HG03045 (cell line): Measurements from ENCODE around the gene VSIR.

ENCODE experiments used
- ATAC-seq: cut with Tn5 transposase; IDR thresholded peaks from one replicate; pipeline ENCODE4 v1.9.1; 2021; ENCODE audit warnings: mild to moderate bottlenecking, moderate library complexity; ENCODE audit not compliant: unreplicated experiment

The VSIR gene

DNA sequence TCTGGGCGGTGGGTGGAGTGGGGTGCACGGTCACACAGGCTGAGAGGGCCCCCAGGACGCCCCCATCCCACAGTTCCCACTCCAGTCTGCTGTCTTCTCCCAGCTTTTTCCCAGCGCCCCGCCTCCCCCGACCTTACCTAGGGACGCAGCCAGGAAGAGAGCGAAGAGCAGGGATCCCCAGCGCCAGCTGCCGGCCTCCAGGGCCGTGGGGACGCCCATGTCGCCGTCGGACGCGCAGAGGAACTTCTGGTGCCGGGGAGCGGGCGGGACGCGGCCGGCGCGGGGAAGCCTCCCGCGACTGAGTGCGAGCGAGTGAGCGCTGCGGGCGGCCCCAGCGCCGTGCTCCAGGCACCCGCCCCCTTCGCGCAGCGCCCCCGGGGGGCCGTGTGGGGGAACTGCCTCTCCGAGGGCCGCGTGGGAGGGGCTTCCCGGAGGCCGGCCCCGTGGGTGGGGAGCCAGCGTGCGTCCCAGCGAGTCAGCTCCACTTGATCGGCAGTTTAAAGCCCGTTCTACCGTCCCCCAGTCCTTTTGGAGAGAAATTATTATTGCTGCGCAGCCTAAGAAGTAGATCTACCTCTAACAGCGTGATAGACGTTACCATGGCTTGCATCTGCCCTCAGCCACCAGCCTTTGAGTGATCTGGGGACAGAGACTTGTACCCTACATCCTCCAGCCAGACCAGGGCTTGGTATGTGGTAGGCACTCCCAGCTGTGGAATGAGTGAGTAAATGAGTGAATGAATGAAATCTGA is at the start of gene VSIR:
Gene VSIR, minus strand, starts transcription at position 300 of the 751 bp plus-strand sequence. Its CDS starts 81 bp downstream, at position 219.
- peak; percentile 70 for ATAC-seq

DNA sequence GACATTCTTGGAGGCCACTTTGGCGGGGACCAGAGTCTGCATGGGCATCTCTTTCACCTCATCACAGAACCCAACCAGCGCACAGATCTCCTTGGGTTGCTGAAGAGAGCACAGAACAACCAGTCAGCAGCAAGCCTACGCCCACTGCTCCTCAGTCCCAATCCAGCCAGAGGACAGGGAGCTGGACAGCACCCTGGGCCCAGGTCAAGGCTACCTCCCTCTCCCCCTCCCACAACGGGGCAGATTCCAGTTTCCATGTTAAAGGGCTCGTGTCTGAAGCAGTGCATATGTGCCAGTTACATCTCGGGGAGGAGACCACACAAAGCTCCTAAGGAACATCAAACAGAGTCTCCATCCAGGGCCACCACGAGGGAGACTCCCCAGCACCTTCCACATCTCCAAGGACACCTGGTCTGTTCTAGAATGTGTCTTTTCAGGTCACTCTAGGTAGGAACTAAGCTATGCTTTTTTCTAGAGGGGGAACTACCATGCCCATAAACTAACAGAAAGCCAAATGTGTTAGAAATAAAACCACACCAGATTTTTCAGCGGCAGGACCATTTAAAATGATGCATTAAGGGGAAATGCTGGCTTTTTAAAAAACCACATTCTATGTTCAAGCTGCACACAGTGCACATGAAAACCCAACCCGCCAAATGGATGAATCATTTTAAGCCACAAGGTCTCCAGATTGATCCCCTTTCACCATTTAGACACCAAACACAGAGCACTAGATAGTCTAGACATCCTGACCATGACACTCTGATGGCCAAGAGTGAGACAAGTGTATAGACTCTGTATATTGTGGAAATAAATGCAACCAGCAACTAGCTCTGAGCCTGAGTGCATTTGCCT is 48.8 kb upstream of the VSIR start:
- no peak for ATAC-seq

DNA sequence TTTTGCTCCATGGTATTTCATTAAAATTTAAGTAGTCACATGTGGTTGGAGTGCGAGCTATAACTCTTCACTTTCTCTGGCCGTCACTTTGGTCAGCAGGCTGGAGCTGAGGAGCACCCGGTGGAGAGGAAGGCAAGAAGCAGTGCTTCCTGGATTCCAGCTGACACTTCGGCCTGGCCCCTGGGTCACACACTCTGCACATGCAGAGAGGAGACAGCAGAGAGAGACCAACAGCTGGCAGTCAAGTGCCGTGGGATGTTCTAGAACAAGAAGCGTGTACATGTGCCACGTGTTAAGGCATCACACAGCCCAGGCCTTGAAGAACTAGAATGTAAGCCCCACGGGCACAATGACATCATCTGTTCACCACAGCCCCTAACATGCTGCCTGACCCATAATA is 47.6 kb upstream of the VSIR start:
- no peak for ATAC-seq

DNA sequence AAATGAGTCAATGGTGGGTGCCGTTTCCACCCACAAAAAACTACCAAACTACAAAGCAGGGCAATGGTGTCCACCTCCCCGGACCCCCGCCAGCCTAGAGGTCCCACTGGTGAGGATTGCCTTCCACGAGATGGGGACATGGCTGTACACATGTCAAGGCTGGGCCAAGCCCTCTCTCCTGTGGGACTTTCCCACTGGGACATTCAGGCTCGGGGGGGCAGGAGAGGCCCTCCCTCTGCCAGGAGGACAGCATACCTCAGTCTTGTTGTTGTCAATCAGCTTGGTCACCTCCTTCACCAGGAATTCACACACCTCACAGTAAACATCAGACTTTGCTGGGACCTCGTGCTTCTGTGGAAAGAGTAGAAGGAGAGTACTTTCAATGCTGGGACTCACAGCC is 46.7 kb upstream of the VSIR start:
- ATAC-seq = no peak

DNA sequence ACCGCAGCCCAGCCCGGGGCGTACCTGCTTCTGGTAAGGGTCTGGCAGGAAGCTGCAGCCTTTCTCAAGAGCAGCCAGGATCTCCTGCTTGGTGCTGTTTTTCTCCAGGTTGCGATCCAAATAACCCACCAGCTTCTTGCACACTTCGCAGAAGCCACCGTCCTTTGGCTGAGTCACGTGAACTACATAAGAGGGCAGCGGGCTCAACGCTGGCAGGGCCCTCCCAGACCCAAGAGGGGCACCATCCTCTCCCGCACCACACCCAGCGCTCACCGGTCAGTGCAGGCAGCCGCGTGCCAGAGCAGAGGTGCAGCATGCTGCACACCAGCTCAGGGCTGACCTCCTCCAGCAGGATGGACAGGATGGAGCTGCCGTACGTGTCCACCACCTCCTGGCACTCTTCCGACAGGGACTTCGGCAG is 46.1 kb upstream of the VSIR start:
- no peak for ATAC-seq

DNA sequence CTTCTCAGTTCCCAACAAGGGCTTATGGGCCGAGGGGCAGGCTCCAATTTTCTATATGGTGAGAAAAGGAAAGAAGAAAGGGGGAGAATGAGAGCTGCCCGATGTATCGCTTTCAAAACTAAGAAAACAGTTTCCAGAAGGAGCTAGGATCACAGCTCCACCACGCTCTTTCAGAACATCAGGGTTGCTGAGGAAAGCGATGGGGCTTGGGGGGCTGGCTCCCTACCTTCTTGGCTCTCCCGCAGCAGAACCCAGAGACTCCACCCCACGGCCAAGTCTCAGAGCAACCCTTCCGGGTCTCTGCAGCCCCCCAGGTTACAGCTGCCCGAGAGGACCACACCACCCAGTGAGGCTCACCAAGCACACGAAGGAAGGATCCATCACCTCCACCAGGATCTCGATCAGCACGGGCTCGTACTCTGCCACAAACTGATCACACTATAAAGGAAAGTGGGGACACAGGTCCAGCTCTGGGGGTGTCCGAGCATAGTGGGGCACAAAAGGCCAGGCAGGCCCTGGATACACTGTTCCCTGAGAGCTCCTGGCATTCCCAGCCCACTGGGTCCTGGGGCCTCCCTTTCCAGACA is 45.4 kb upstream of the VSIR start:
- ATAC-seq = no peak

DNA sequence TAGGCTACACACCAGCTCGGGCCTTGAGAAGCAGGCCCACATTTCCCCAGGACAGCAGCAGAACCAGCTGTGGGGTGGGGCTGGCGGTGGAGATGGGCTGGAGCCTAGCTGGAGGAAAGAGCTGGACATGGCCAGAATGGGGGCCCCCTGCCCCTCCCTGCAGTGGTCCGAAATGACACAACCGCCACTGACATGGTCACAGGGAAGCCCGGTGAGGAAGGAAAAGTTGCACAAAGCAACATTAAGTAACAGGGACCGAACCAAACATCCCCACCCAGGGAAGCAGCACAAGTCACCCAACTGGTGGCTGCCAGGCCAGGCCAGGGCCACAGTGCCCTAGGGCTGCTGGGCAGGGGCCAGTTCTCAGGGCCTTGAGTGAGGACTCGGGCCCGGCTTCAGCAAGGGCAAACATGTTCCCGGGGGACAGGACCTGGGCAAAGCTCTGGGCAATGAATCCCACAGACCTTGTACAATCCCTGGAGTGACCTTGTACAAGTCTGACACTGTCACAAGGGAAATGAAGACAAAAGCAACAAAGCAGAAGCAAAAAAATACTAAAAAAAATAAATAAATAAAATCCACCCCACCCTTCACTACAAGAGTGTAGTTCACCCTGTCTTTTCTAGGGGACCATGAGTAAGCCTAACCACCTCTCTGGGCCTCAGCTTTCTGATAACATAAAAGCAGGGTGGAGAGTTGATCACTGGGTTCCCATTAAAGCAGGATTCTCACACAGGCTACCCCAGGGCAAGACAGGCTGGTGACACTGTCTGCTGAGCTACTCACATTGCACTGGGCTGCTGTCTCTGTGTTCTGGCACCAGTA is 44.7 kb upstream of the VSIR start:
- no peak for ATAC-seq

DNA sequence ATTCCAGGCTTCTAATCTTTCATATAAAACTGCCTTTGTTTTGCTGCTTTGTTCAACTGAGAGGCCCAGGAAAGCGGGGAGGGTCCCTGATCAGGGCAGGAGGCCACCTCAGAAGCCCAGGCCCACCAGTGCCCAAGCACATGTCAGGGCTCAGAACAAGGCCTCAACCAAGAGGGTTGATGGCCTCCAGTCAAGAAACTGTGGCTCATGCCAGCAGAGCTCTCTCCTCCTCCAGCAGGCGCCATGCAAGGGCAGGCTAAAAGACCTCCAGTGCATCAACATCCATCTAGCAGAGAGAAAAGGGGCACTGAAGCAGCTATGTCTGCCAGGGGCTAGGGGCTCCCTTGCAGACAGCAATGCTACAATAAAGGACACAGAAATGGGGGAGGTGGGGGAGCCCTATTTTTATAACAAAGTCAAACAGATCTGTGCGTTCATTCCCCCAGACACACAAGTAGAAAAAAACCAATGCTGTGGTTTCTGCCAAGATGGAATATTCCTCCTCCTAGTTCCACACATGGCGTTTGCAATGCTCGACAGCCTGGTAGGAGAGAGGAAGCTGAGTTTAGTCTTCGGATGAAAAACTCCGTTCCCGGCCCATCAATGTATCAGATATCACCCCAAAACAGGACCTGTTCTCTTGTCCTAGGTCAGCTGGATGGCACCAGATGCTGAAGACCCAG is 43.8 kb upstream of the VSIR start:
- ATAC-seq = no peak

DNA sequence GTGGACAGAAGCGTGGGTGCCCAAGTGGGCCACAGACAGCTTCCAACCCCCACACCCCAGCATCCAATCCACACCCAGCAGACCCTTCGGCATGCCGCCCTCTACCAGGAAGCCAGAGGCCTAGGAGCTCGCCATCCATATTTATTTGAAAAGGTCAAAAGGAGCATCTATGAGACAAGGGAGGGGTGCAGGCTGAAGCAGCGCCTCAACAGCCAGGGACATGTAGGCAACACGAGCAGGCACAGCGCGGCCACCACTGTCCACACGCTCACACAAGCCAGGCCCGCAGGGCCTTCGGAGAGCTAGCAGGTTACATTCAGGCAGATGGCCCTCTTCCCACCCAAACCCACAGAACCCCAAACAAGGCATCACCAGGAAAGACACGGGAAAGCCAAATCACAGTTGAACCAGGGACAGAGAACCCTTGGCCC is 43.1 kb upstream of the VSIR start:
- no peak for ATAC-seq

DNA sequence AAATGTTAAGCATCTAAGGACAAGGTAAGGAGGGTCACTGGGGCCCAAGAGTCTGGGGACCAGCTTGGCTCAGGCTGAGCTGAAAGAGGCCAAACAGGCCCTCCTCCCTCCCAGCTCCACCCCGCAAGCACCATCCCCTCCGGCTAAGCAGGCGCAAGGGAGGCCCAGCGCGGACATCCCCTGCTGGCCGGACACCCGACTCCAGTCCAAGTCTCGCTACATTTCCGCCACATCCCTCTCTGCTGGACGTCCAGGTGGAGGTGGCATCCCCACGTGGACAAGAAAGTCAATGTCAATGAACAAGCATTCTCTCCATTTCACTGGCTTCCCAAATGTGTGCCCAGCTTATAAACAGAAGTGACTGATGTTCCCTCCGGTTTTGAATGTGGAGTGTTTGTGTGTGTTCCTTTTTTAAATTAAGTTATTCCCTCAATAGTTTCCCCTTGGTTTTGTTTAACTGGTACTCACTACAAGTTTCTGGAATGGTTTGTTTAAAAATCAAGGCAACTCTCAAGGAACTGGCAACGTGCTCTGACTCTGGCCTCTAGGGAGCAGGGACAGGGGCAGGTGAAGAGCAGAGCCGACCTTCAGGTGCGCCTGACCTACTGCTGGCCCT is 42.3 kb upstream of the VSIR start:
- no peak for ATAC-seq

DNA sequence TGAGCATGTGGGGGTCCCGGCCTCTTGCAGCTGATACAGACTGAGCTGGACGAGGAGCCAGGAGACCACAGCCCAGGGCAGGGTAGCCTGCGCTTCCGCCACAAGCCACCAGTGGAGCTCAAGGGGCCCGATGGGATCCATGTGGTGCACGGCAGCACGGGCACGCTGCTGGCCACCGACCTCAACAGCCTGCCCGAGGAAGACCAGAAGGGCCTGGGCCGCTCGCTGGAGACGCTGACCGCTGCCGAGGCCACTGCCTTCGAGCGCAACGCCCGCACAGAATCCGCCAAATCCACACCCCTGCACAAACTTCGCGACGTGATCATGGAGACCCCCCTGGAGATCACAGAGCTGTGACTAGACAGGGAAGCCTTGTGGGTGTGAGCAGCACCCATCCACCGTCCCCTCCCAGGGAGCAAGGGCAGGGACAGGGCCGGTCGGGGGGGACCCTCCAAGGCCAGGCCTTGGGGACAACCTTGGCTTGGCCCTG is 41.6 kb upstream of the VSIR start:
- no peak for ATAC-seq

DNA sequence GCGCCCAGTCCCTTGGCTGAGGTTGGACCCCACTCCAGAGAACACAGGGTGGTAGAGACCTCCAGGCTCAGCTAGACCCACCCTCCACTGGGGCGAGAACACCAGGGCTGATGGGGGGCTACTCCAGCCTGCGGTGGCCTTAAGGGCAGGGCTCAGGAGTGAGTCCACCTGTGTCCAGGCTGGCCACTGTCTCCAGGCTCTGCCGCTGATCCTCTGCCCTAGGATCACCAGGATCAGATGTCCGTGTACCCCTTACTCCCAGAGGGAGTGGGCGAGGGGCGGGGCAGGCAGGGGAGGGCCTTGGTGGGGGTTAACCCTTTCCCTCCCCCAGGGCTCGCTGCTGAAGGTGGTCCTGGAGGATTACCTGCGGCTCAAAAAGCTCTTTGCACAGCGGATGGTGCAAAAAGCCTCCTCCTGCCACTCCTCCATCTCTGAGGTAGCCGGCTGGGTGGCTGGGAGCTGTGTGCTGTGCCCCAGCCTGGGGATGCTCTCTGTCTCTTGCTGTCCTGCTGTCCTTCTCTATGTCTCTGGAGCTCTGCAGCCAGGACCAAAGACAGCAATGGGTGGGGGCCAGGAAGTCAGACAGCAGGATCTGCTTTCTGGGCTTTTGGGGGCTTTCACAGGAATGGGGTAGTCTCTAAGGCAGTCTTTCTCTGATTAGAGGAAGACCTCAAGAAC is 39.7 kb upstream of the VSIR start:
- ATAC-seq = no peak

DNA sequence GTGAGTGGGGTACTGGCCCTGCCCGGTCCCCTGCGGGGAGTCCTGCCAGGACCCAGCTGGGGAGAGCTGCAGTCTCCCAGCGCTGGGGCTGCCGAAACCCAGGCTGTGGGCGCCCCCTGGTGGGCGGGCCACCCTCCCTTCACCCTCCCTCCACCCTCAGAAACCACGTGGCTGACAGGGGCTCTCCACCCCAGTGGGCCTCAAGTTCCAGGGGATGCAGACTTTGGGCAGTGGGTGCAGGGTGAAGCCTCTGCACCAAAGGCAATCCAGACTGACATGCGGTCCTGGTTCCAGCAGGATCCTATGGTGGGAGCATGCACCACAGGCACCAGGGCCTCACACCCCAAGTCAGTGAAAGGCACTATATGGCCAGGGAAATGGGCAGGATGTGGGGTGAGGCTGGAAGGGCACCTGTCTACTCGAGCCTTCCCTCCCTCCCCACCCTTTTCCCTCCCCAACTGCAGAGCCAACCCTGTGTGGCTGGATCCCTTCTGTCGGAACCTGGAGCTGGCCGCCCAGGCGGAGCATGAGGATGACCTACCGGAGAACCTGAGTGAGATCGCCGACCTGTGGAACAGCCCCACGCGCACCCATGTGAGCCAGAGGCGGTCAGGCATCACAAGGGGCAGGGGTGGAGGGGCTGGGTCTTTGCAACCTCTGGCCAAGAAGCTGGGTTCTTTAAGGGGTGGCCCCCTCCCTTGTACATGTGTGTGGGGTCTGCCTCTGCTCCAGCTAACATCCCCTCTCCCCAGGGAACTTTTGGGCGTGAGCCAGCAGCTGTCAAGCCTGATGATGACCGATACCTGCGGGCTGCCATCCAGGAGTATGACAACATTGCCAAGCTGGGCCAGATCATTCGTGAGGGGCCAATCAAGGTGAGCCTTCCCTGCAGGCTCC is 38.9 kb upstream of the VSIR start:
- peak; percentile 59 for ATAC-seq

DNA sequence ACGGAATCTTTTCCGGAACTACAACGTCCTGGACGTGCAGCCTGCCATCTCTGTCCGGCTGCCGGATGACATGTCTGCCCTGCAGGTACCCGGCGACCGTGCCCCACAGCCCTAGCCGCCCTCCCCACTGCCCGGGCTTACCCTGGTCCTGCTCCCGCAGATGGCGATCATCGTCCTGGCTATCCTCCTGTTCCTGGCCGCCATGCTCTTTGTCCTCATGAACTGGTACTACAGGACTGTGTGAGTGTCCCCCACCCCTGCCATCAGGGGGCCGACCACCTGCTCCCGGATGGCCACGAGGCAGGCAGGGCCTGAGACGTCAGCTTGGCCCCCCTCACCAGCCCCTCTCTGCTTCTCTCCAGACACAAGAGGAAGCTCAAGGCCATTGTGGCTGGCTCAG is 38.0 kb upstream of the VSIR start:
- ATAC-seq = no peak

DNA sequence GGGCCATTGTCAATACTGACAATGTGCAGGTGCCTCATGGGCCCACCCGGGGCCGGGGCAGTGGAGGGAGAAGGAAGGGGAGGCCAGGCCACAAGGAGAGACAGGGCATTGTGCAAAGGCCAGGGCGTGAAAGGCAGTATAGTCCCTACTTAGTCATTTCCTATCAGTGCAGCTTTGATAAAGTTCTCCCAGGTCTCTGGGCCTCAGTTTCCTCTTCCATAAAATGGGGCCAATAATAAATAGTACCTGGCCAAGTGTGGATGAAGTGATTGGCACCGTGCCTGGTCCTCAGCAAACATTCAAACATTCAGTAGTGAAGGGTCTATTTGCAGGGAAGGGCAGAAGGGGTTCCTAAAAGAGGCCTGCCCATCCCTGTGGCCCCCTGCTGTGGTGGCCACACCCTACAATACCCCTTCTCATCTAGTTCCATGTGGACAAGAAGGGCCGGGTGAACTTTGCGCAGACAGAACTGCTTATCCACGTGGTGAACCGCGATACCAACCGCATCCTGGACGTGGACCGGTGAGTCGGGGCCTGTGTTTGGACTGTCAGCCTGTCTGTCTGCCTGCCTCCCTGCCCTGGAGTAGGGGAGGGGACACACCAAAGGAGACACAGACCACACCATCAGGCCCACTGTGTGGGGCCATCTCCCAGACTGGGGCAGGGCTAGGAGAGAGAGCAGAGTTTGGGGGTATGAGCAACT is 36.9 kb upstream of the VSIR start:
- no peak for ATAC-seq

DNA sequence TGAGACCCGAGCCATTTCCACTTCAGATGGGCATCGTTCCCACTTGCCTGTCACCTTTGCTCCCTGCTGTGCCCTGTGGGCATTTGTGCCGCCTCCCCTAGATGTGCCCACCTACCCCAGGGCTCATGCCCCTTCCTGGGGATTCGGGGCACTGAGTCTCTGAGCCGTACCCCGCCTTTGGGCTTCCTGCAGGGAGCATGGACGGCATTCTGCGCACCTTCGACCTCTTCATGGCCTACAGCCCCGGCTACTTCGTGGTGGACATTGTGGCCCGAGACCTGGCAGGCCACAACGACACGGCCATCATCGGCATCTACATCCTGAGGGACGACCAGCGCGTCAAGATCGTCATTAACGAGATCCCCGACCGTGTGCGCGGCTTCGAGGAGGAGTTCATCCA is 36.3 kb upstream of the VSIR start:
- no peak for ATAC-seq
